Superior temporal gyrus (tissue), 1 donor: ENCODE data around the gene REXO4.
A peak's percentile ranks its signal among the peaks of the same experiment; 100 is the strongest.
"Not testable (repeated sequence)": the region's sequence is repeated elsewhere in the genome, so short reads cannot be mapped to it uniquely, and the experiment has no call there.

Source experiments
- DNase-seq: peaks from one replicate; pipeline ENCODE4 v3.0.0-alpha.2; 2016; ENCODE audit errors: extremely low spot score

The REXO4 gene

DNA sequence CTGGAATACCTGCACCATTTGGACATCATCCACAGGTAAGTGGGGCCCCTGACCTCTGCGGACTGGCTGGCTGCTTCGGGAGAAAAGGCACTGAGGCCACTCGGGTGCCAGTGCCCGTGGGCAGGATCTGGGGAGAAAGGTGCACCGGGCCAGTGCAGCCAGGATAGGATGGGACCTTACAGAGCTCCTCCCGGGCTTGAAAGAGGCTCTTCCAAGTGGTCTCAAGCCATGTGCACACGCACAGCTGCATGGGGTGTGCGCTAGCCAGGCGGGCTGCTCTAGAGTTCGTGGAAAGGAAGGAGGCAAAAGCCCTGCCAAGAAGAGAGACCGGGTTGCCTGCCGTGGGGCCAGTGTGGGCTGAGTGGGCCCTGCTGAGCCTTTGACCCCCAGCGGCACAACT, 28.2 kb downstream of the REXO4 start:
- no peak for DNase-seq

GRCh38 chr9:133389025-133389557, 28.7 kb downstream of the REXO4 start:
- DNase-seq: peak; percentile 29

DNA sequence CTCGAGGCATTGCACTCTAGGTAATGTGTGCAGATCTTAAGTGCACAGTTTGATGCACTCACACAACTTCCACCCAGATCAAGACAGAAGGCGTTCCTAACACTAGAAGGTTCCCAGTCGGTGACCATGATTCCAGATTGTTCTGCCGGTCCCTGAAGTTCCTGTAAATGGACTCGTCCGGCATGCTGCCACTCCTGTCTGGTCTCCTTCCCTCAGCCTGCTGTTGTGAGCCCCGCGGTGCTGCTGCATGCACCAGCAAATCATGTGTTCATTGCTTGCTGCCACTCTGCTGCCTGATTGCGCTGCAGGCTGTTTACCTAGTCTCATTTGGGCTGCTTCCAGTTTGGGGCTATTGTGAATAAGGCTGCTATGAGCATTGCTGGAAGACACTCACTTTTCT, 30.1 kb downstream of the REXO4 start:
- no peak for DNase-seq

GRCh38 chr9:133386338-133386737, 31.5 kb downstream of the REXO4 start:
- DNase-seq: no peak

DNA sequence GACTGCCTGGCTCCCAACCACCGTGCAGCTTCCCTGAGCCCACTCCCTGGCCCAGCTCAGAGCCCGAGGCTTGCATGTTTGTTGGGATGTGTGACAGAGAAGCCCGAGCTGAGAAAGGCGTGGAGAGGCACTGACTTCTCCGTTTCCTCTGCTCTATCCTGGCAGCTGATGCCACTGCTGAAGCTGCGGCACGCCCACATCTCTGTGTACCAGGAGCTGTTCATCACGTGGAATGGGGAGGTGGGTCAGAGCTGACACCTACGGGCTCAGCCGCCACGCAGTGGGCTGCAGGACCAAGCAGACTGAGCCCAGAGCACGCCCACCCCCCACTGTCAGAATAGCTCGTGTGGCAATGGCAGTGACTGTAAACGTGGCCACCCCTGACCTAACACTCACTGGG, 32.4 kb downstream of the REXO4 start:
- DNase-seq: peak; percentile 27

GRCh38 chr9:133384736-133385321, 33.0 kb downstream of the REXO4 start:
- DNase-seq: no peak

- DNase-seq: no peak
Observed at GRCh38 chr9:133383438-133383837, 34.4 kb downstream of the REXO4 start.

GRCh38 chr9:133382507-133383141, 35.2 kb downstream of the REXO4 start:
- DNase-seq: no peak

GRCh38 chr9:133380734-133381133, 37.1 kb downstream of the REXO4 start:
- peak; percentile 54 for DNase-seq

- DNase-seq: peak; percentile 40
Observed at GRCh38 chr9:133379153-133380086, 38.4 kb downstream of the REXO4 start.

DNA sequence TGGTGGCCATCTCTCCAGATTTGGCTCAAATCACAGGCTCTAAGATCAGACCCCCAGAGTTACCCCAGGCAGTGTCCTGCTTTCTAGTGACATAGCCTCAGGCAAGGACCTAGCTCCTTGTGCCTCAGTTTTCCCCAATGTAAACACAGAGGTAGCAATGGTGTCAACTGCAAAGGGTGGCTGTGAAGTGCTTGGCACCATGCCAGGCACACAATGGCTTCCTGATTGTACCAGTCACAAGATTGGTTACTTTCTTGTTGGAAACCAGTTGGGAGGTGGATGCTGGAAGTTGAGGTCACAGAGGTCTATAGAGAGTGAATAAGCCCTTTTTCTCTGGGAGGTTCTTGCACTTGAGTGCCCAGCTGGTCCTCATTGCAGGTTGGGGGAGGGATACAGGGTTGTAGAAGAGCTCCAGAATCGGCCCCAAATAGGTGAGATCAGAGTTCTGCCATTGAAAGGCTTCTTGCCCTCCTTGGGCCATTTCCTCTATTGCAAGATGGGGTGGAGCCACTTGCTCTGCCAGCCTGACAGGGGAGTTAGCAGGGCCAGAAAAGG, 39.3 kb downstream of the REXO4 start:
- no peak for DNase-seq

GRCh38 chr9:133377721-133378216, 40.0 kb downstream of the REXO4 start:
- no peak for DNase-seq

GRCh38 chr9:133377280-133377679, 40.5 kb downstream of the REXO4 start:
- not testable (repeated sequence) for DNase-seq

DNA sequence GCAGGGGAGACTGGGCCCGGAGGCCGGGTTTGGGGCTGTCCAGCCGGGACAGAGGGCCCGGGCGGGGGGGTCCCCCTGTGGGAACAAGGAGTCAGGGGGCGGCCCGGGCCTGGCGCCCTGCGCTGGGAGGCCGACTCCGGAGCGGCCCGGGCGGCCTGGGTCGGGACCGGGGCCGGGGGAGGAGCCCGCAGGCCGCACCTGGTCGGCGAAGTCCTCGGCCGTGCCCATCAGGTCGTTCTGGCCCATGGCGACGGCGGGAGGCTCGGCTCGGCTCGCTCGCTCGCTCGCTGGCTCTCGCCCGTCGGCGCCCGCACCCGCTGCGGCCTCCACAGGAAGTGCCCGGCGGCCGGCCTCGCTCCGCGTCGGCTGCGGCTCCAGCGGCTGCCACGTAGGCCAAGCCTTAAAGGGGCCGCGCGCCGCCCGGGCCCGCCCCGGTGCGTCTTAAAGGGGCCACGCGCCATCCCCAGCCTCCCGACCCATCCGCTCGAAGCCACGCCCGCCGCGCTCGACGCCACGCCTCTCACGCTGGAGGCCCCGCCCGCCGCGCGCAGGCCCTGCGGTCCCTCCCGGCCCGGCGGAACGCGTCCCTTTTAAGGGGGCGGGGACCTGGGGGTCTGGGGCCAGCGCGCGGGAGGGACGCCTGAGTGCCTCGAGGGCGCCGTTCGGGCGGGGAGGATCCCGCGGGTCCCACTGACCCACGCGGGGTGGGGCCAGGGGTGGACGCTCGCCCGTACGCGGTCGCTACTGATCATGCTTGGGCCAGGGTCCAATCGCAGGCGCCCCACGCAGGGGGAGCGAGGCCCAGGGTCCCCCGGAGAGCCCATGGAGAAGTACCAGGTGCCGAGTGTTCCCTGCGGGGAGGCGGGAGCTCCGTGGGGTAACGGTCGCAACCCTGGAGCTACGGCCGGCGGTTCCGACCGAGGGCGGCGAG, 41.8 kb downstream of the REXO4 start, which contains the start of the genes STKLD1 and SURF4:
STKLD1 (plus strand) TSS at position 643 of the 931 bp plus-strand sequence; CDS start at position 751, 108 bp downstream.
SURF4 (minus strand) TSS at position 337 of the 931 bp plus-strand sequence; CDS start at position 246, 91 bp downstream.
- peak; percentile 94 for DNase-seq

DNA sequence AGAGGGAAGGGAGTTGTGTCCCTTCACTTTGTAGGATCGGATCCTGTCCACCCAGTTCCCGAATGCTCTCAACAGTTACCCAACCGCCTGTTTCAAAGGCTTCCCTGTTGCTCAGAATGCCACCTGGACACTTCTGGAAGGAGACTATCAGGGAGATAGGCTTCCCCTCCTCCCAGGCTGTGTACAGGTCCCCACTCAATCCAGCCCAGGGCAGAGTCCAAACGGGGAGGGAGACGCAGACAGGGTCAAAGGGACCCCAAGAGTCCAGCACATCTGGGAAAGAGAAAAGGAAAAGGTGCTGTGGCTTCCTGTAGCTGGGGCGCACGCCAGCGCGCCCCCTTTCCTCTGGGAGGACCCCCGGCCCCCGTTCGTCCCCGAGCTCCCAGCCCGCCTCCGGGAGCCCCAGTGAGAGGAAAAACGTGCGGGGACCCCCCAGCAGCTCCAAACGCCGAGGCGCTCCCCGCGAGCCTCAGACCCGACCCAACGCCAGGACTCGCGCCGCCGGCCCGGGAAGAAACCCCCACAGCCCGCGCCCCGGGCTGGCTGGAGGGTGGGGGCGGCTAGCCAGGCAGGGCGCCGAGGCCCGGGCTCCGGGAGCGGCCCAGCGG, 42.6 kb downstream of the REXO4 start:
- no peak for DNase-seq

DNA sequence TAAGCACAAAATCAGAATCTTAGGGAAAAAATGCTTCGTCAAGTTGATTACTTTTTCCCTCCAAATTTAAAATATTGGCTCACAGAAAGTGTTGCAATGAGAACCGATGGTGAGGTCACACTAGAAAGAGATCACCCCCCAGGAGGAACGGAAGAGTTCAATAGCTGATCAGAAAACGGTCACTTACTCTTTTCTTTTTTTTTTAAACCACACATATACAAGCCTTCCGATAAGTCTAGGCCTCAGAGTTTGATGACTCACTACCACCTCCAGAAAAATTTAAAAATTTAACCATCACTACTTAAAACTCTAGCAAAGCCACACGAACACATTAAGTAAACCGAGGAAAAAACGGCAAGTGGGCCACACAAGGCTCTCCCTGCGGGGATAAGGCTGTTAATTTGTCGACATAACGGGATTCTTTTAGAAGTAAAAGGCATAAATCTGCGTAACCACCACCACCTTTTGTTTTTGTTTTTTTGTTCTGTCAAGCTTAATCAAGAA, 43.1 kb downstream of the REXO4 start:
- DNase-seq: no peak

- DNase-seq: no peak
Observed at GRCh38 chr9:133372144-133372543, 45.7 kb downstream of the REXO4 start.

DNA sequence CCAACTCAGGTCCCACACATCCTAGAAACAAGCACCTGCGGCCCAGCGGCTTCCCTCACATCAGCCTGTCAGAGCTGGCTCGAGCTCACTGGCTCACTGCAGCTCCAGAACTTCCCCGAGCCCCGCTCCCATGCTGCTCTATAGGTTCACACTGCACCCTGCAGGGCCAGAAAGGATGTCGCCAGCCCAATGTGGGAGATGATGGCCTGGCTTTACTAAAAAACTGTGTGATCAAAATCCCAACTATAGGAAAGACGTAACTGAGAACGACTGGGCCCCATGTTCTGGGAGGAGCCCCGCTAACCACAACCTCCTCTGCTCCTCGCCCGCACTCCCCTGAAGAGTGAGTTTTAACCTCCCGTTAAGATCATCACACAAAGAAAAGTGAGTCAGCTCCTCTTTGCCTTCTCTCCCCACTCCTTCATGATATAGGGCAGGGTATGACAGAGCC, 46.5 kb downstream of the REXO4 start:
- no peak for DNase-seq

DNA sequence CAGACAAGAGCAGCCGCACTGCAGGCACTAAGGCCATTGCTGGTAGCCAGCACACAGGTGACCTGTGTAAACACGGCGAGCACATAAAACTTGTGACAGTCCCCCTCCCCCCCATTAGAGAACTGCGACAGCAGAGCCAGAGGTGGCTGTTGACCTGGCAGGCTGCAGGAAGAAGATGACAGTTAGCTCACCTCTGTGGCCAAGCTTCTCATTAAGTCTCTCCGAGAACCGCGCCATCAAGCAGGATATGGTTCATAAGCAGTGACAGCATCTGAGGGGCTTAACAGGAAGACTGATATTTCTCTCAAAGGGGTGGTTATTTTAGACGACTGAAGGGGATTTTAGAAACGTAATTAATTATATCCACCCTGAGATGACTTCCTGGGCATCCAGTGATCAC, 47.1 kb downstream of the REXO4 start:
- DNase-seq: no peak

- no peak for DNase-seq
Observed at GRCh38 chr9:133369933-133370332, 47.9 kb downstream of the REXO4 start.
